ENCODE data around the gene HYAL3.

The HYAL3 gene

GRCh38 chr3:50339485-50340146 lies 40.4 kb upstream of the HYAL3 start:
- H3K36me3 ChIP-seq (ENCODE audit: insufficient read depth, low read depth, low read length): peaks cover 2% of the 10 kb centered on the region; the same call in 1 of the 2 replicates
- no peak overlapping the region for H3K9ac ChIP-seq (ENCODE audit: low read depth, low read length)
- H3K27ac ChIP-seq (ENCODE audit: low read length): no peak overlapping the region
- peak overlapping the region; percentile 61 for H3K4me3 ChIP-seq (ENCODE audit: low read length)
- no peaks in the 10 kb centered on the region for H3K9me3 ChIP-seq (ENCODE audit: insufficient read depth, low read depth, low read length)
- peaks cover 69% of the 10 kb centered on the region for H3K27me3 ChIP-seq (ENCODE audit: insufficient read depth, low read length)
- no peaks in the 10 kb centered on the region; the same call in 1 of the 2 replicates for H3K4me1 ChIP-seq (ENCODE audit: insufficient read depth, low read length)

GRCh38 chr3:50338965-50339364 lies 39.8 kb upstream of the HYAL3 start:
- no peak overlapping the region for H3K9ac ChIP-seq (ENCODE audit: low read depth, low read length)
- no peak overlapping the region for H3K27ac ChIP-seq (ENCODE audit: low read length)

GRCh38 chr3:50337175-50337861 lies 38.1 kb upstream of the HYAL3 start:
- peak overlapping the region; percentile 7 for H3K27ac ChIP-seq (ENCODE audit: low read length)
- peaks cover 46% of the 10 kb centered on the region for H3K27me3 ChIP-seq (ENCODE audit: insufficient read depth, low read length)
- peak overlapping the region; percentile 90; the same call in 1 of the 2 replicates for H3K9ac ChIP-seq (ENCODE audit: low read depth, low read length)
- no peaks in the 10 kb centered on the region for H3K9me3 ChIP-seq (ENCODE audit: insufficient read depth, low read depth, low read length)
- peak overlapping the region; percentile 90 for H3K4me3 ChIP-seq (ENCODE audit: low read length)
- H3K36me3 ChIP-seq (ENCODE audit: insufficient read depth, low read depth, low read length): peaks cover 16% of the 10 kb centered on the region
- no peaks in the 10 kb centered on the region; the same call in 1 of the 2 replicates for H3K4me1 ChIP-seq (ENCODE audit: insufficient read depth, low read length)

More at GRCh38 chr3:50338965-50339364, 39.8 kb upstream of the HYAL3 start:
- Histone ChIP-seq H3K27me3 (ENCODE audit: insufficient read depth, low read length) (peaks cover 63% of the 10 kb centered on the region), H3K4me3 (ENCODE audit: low read length) (no peak overlapping the region), H3K9me3 (ENCODE audit: insufficient read depth, low read depth, low read length) (no peaks in the 10 kb centered on the region), H3K4me1 (ENCODE audit: insufficient read depth, low read length) (no peaks in the 10 kb centered on the region; the same call in 1 of the 2 replicates), H3K36me3 (ENCODE audit: insufficient read depth, low read depth, low read length) (peaks cover 7% of the 10 kb centered on the region; the same call in 1 of the 2 replicates)

GRCh38 chr3:50336452-50337174 lies 37.4 kb upstream of the HYAL3 start:
- Histone ChIP-seq H3K4me3 (ENCODE audit: low read length) (peak overlapping the region; percentile 90), H3K27me3 (ENCODE audit: insufficient read depth, low read length) (peaks cover 39% of the 10 kb centered on the region), H3K9ac (ENCODE audit: low read depth, low read length) (peak overlapping the region; percentile 90), H3K36me3 (ENCODE audit: insufficient read depth, low read depth, low read length) (peaks cover 23% of the 10 kb centered on the region), H3K4me1 (ENCODE audit: insufficient read depth, low read length) (no peaks in the 10 kb centered on the region; the same call in 1 of the 2 replicates), H3K27ac (ENCODE audit: low read length) (peak overlapping the region; percentile 7), H3K9me3 (ENCODE audit: insufficient read depth, low read depth, low read length) (no peaks in the 10 kb centered on the region)

GRCh38 chr3:50334339-50335075 lies 35.3 kb upstream of the HYAL3 start:
- H3K27ac ChIP-seq (ENCODE audit: low read length): no peak overlapping the region
- H3K4me3 ChIP-seq (ENCODE audit: low read length): no peak overlapping the region
- peaks cover 44% of the 10 kb centered on the region for H3K36me3 ChIP-seq (ENCODE audit: insufficient read depth, low read depth, low read length)
- peaks cover 18% of the 10 kb centered on the region for H3K27me3 ChIP-seq (ENCODE audit: insufficient read depth, low read length)
- no peaks in the 10 kb centered on the region for H3K9me3 ChIP-seq (ENCODE audit: insufficient read depth, low read depth, low read length)
- no peak overlapping the region for H3K9ac ChIP-seq (ENCODE audit: low read depth, low read length)
- no peaks in the 10 kb centered on the region; the same call in 1 of the 2 replicates for H3K4me1 ChIP-seq (ENCODE audit: insufficient read depth, low read length)

GRCh38 chr3:50333744-50334328 lies 34.6 kb upstream of the HYAL3 start:
- H3K4me3 ChIP-seq (ENCODE audit: low read length): no peak overlapping the region
- peaks cover 48% of the 10 kb centered on the region for H3K36me3 ChIP-seq (ENCODE audit: insufficient read depth, low read depth, low read length)
- no peaks in the 10 kb centered on the region; the same call in 1 of the 2 replicates for H3K4me1 ChIP-seq (ENCODE audit: insufficient read depth, low read length)
- H3K27ac ChIP-seq (ENCODE audit: low read length): no peak overlapping the region
- H3K27me3 ChIP-seq (ENCODE audit: insufficient read depth, low read length): peaks cover 12% of the 10 kb centered on the region
- H3K9me3 ChIP-seq (ENCODE audit: insufficient read depth, low read depth, low read length): no peaks in the 10 kb centered on the region
- no peak overlapping the region for H3K9ac ChIP-seq (ENCODE audit: low read depth, low read length)

- Histone ChIP-seq H3K9ac (ENCODE audit: low read depth, low read length) (no peak overlapping the region), H3K27ac (ENCODE audit: low read length) (no peak overlapping the region)
Observed at GRCh38 chr3:50331364-50331907, 32.2 kb upstream of the HYAL3 start.

GRCh38 chr3:50330330-50330729 lies 31.1 kb upstream of the HYAL3 start:
- H3K36me3 ChIP-seq (ENCODE audit: insufficient read depth, low read depth, low read length): peaks cover 56% of the 10 kb centered on the region
- H3K9ac ChIP-seq (ENCODE audit: low read depth, low read length): no peak overlapping the region
- H3K4me3 ChIP-seq (ENCODE audit: low read length): no peak overlapping the region
- no peaks in the 10 kb centered on the region for H3K9me3 ChIP-seq (ENCODE audit: insufficient read depth, low read depth, low read length)
- no peaks in the 10 kb centered on the region for H3K27me3 ChIP-seq (ENCODE audit: insufficient read depth, low read length)
- no peak overlapping the region for H3K27ac ChIP-seq (ENCODE audit: low read length)
- H3K4me1 ChIP-seq (ENCODE audit: insufficient read depth, low read length): no peaks in the 10 kb centered on the region; the same call in 1 of the 2 replicates

More at GRCh38 chr3:50331364-50331907, 32.2 kb upstream of the HYAL3 start:
- Histone ChIP-seq H3K4me3 (ENCODE audit: low read length) (no peak overlapping the region), H3K4me1 (ENCODE audit: insufficient read depth, low read length) (no peaks in the 10 kb centered on the region; the same call in 1 of the 2 replicates), H3K27me3 (ENCODE audit: insufficient read depth, low read length) (no peaks in the 10 kb centered on the region), H3K36me3 (ENCODE audit: insufficient read depth, low read depth, low read length) (peaks cover 48% of the 10 kb centered on the region), H3K9me3 (ENCODE audit: insufficient read depth, low read depth, low read length) (no peaks in the 10 kb centered on the region)

GRCh38 chr3:50327943-50328691 lies 28.9 kb upstream of the HYAL3 start, which contains the start of gene TUSC2:
TUSC2 (minus strand) TSS chr3:50328223; CDS start chr3:50328099, 124 bp downstream.
- H3K27ac ChIP-seq (ENCODE audit: low read length): no peak within 1 kb of the TSS
- H3K27me3 ChIP-seq (ENCODE audit: insufficient read depth, low read length): no peaks in the 10 kb centered on the region
- H3K9me3 ChIP-seq (ENCODE audit: insufficient read depth, low read depth, low read length): no peaks in the 10 kb centered on the region
- peak within 1 kb of the TSS; percentile 87 for H3K9ac ChIP-seq (ENCODE audit: low read depth, low read length)
- H3K4me1 ChIP-seq (ENCODE audit: insufficient read depth, low read length): peaks cover 4% of the 10 kb centered on the region; the same call in 1 of the 2 replicates
- H3K4me3 ChIP-seq (ENCODE audit: low read length): peak within 1 kb of the TSS; percentile 90
- peaks cover 50% of the 10 kb centered on the region for H3K36me3 ChIP-seq (ENCODE audit: insufficient read depth, low read depth, low read length)

GRCh38 chr3:50327129-50327528 lies 27.9 kb upstream of the HYAL3 start:
- H3K4me3 ChIP-seq (ENCODE audit: low read length): peak overlapping the region; percentile 90
- peaks cover 7% of the 10 kb centered on the region; the same call in 1 of the 2 replicates for H3K4me1 ChIP-seq (ENCODE audit: insufficient read depth, low read length)
- peak overlapping the region; percentile 87 for H3K9ac ChIP-seq (ENCODE audit: low read depth, low read length)
- no peaks in the 10 kb centered on the region for H3K9me3 ChIP-seq (ENCODE audit: insufficient read depth, low read depth, low read length)
- H3K27ac ChIP-seq (ENCODE audit: low read length): no peak overlapping the region
- no peaks in the 10 kb centered on the region for H3K27me3 ChIP-seq (ENCODE audit: insufficient read depth, low read length)
- peaks cover 45% of the 10 kb centered on the region for H3K36me3 ChIP-seq (ENCODE audit: insufficient read depth, low read depth, low read length)
